Vagina (tissue), 2 donors: Measurements from ENCODE around the gene ARFGAP3.

Experiments used
- CTCF ChIP-seq, 3 experiments: fragments of 450-650 bp in 2 of 3; fragments of 200-600 bp in 1 of 3; sonication (generic) in 1 of 3; IDR thresholded peaks; one replicate each; pipeline ENCODE4 v1.5.1; 2017 to 2019; ENCODE audit warnings: antibody characterized with exemption in 3 of 3, mild to moderate bottlenecking in 2 of 3, moderate library complexity in 2 of 3
- POLR2AphosphoS5 ChIP-seq, 2 donors: sonication (generic); formaldehyde crosslinking; IDR thresholded peaks; one replicate each; pipeline ENCODE4 v1.9.0; 2017; ENCODE audit warnings: antibody characterized with exemption in 2 of 2, mild to moderate bottlenecking in 2 of 2, low read depth in 1 of 2; ENCODE audit not compliant: insufficient read depth in 1 of 2

DNA sequence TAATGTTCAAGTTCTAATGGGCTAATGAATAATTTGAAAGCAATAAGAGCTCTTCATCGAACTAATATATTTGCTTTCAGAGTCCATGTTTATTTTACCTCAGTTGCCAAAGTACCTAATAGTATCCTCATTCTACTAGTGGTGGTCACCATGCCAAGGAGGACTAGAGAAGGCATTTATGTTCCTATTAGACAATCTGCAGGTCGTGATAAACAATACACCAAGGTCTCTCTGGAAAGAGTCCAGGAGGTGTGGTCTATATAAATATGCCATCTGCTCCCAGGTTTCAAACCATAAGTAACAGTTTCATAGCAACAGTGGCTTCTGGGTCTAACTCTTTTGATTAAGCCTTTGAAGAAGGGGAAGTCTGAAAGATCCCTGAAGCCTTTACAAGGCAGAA, 42.9 kb downstream of the ARFGAP3 start:
- TF ChIP-seq CTCF (IDR thresholded peaks at IDR 0.05) (no peak), POLR2AphosphoS5 (IDR thresholded peaks at IDR 0.05; ENCODE audit: insufficient read depth in 1 of 2, low read depth in 1 of 2) (no peak)
